C4-2B (cell line): Measurements from ENCODE around the gene ARID5B.

Experiments
- CTCF ChIP-seq: fragments of 450-650 bp; conservative IDR thresholded peaks from 2 replicates; pipeline ENCODE4 v1.5.1; 2017; ENCODE audit warnings: mild to moderate bottlenecking
- ZFX ChIP-seq: fragments of 450-650 bp; IDR thresholded peaks from 2 replicates; pipeline ENCODE4 v1.6.1; 2017

GRCh38 chr10:61894133-61894532, 7.4 kb upstream of the ARID5B start:
- TF ChIP-seq CTCF (no peak), ZFX (no peak)
